Measurements from ENCODE around the gene NT5C2. TPM values are rescaled to one million over a fixed set of nuclear protein-coding genes. Genes with fewer than 3 reads are reported as not detected.

NT5C2 gene
- total and polyA plus RNA-seq, 2 of the 8 experiments (the other 6 are each of a cell fraction or from before 2014, with no cell fraction given), result 35.2 to 106 TPM

DNA sequence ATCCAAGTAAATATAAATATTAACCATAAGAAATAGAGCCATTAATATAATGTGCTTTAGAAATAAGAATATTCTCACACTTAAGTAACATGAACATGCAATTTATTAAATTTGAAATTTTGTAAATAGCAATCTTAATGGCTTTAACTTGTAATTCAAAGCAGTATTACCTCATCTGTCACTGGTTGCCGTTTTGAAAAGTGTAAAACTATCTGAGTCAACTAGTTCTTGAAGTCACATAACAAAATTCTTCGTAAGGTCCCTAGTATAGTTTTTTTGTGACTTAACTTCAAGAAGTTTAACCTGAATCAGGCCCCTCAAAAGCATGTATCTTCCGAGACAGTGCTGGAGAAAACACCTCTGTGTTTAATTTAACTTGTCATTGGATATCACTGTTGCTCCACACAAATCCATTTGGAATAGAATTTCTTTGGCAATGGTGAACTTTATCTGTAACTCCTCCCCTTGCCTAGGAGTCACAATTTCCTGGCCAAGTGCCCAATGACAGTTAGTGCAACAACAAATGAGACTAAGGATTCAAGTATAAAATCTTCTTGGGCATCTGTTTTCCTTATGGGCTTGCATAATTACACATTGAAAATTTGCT lies 47.1 kb downstream of the NT5C2 start (continued):
- TF ChIP-seq, protein P1, sequence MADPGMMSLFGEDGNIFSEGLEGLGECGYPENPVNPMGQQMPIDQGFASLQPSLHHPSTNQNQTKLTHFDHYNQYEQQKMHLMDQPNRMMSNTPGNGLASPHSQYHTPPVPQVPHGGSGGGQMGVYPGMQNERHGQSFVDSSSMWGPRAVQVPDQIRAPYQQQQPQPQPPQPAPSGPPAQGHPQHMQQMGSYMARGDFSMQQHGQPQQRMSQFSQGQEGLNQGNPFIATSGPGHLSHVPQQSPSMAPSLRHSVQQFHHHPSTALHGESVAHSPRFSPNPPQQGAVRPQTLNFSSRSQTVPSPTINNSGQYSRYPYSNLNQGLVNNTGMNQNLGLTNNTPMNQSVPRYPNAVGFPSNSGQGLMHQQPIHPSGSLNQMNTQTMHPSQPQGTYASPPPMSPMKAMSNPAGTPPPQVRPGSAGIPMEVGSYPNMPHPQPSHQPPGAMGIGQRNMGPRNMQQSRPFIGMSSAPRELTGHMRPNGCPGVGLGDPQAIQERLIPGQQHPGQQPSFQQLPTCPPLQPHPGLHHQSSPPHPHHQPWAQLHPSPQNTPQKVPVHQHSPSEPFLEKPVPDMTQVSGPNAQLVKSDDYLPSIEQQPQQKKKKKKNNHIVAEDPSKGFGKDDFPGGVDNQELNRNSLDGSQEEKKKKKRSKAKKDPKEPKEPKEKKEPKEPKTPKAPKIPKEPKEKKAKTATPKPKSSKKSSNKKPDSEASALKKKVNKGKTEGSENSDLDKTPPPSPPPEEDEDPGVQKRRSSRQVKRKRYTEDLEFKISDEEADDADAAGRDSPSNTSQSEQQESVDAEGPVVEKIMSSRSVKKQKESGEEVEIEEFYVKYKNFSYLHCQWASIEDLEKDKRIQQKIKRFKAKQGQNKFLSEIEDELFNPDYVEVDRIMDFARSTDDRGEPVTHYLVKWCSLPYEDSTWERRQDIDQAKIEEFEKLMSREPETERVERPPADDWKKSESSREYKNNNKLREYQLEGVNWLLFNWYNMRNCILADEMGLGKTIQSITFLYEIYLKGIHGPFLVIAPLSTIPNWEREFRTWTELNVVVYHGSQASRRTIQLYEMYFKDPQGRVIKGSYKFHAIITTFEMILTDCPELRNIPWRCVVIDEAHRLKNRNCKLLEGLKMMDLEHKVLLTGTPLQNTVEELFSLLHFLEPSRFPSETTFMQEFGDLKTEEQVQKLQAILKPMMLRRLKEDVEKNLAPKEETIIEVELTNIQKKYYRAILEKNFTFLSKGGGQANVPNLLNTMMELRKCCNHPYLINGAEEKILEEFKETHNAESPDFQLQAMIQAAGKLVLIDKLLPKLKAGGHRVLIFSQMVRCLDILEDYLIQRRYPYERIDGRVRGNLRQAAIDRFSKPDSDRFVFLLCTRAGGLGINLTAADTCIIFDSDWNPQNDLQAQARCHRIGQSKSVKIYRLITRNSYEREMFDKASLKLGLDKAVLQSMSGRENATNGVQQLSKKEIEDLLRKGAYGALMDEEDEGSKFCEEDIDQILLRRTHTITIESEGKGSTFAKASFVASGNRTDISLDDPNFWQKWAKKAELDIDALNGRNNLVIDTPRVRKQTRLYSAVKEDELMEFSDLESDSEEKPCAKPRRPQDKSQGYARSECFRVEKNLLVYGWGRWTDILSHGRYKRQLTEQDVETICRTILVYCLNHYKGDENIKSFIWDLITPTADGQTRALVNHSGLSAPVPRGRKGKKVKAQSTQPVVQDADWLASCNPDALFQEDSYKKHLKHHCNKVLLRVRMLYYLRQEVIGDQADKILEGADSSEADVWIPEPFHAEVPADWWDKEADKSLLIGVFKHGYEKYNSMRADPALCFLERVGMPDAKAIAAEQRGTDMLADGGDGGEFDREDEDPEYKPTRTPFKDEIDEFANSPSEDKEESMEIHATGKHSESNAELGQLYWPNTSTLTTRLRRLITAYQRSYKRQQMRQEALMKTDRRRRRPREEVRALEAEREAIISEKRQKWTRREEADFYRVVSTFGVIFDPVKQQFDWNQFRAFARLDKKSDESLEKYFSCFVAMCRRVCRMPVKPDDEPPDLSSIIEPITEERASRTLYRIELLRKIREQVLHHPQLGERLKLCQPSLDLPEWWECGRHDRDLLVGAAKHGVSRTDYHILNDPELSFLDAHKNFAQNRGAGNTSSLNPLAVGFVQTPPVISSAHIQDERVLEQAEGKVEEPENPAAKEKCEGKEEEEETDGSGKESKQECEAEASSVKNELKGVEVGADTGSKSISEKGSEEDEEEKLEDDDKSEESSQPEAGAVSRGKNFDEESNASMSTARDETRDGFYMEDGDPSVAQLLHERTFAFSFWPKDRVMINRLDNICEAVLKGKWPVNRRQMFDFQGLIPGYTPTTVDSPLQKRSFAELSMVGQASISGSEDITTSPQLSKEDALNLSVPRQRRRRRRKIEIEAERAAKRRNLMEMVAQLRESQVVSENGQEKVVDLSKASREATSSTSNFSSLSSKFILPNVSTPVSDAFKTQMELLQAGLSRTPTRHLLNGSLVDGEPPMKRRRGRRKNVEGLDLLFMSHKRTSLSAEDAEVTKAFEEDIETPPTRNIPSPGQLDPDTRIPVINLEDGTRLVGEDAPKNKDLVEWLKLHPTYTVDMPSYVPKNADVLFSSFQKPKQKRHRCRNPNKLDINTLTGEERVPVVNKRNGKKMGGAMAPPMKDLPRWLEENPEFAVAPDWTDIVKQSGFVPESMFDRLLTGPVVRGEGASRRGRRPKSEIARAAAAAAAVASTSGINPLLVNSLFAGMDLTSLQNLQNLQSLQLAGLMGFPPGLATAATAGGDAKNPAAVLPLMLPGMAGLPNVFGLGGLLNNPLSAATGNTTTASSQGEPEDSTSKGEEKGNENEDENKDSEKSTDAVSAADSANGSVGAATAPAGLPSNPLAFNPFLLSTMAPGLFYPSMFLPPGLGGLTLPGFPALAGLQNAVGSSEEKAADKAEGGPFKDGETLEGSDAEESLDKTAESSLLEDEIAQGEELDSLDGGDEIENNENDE (IDR thresholded peaks at IDR 0.05; ENCODE audit: insufficient replicate concordance, low read length), result no peak
- no peak for TF ChIP-seq KDM1A (IDR thresholded peaks at IDR 0.05; ENCODE audit: borderline replicate concordance, low read length)
- no peak for TF ChIP-seq RFX5 (IDR thresholded peaks at IDR 0.05; ENCODE audit: borderline replicate concordance, low read depth, low read length)
- TF ChIP-seq RNF2 (IDR thresholded peaks at IDR 0.05; ENCODE audit: borderline replicate concordance, low read depth, low read length, missing control alignments, poor library complexity, severe bottlenecking), result no peak
- TF ChIP-seq SIRT6 (IDR thresholded peaks at IDR 0.05; ENCODE audit: low read length), result no peak
- TF ChIP-seq RXRA (IDR thresholded peaks at IDR 0.05; ENCODE audit: insufficient read depth, low read depth, low read length), result no peak
- TF ChIP-seq, protein P2, sequence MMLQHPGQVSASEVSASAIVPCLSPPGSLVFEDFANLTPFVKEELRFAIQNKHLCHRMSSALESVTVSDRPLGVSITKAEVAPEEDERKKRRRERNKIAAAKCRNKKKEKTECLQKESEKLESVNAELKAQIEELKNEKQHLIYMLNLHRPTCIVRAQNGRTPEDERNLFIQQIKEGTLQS (IDR thresholded peaks at IDR 0.05; ENCODE audit: insufficient read depth, low read depth, low read length), result no peak
- TF ChIP-seq NANOG (IDR thresholded peaks at IDR 0.05; ENCODE audit: insufficient read depth, low read depth, low read length, poor library complexity, severe bottlenecking), result no peak
- TF ChIP-seq, protein P3, sequence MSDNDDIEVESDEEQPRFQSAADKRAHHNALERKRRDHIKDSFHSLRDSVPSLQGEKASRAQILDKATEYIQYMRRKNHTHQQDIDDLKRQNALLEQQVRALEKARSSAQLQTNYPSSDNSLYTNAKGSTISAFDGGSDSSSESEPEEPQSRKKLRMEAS (IDR thresholded peaks at IDR 0.05), result no peak
